Thyroid gland (tissue), 4 donors: ENCODE results near the gene C3orf49. TPM values are rescaled to one million over a fixed set of nuclear protein-coding genes. Genes with fewer than 3 reads are reported as not detected.

ENCODE experiments used
- DNase-seq, 2 donors: peaks; one replicate each; pipeline ENCODE4 v3.0.0-alpha.2; 2019
- H3K27ac ChIP-seq, 3 donors: fragments of 200-600 bp; sonication (generic); 1 replicate in 2 of 3; 2 replicates in 1 of 3; pipeline ENCODE4 v1.5.1; 2016 to 2019; ENCODE audit warnings: mild to moderate bottlenecking in 1 of 3, moderate library complexity in 1 of 3
- H3K27me3 ChIP-seq: fragments of 200-600 bp; sonication (generic); one replicate; pipeline ENCODE4 v1.5.1; 2019
- H3K36me3 ChIP-seq, 2 donors: fragments of 200-600 bp; sonication (generic); one replicate each; pipeline ENCODE4 v1.5.1; 2016 to 2019
- H3K4me1 ChIP-seq, 2 donors: fragments of 200-600 bp; sonication (generic); one replicate each; pipeline ENCODE4 v1.5.1; 2017 to 2019
- H3K4me3 ChIP-seq, 3 donors: fragments of 200-600 bp; sonication (generic); replicated peaks in 1 of 3; 1 replicate in 2 of 3; 2 replicates in 1 of 3; pipeline ENCODE4 v1.5.1; 2016; ENCODE audit warnings: mild to moderate bottlenecking in 1 of 3
- H3K9me3 ChIP-seq: fragments of 200-600 bp; sonication (generic); one replicate; pipeline ENCODE4 v1.5.1; 2017
- CTCF ChIP-seq, 6 experiments: fragments of 200-600 bp in 3 of 6; fragments of 450-650 bp in 3 of 6; sonication (generic) in 3 of 6; IDR thresholded peaks; one replicate each; pipeline ENCODE4 v1.5.1; 2016 to 2019; ENCODE audit warnings: antibody characterized with exemption in 6 of 6, mild to moderate bottlenecking in 2 of 6, inconsistent platforms in 1 of 6, moderate library complexity in 1 of 6
- POLR2A ChIP-seq, 2 donors: fragments of 450-650 bp; IDR thresholded peaks; one replicate each; pipeline ENCODE4 v1.6.1; 2017; ENCODE audit warnings: antibody characterized with exemption in 2 of 2, mild to moderate bottlenecking in 2 of 2, moderate library complexity in 1 of 2
- WGBS, 2 donors: methylation state at CpG; one replicate each; pipeline ENCODE4 v1.1.5; 2017; 5-methylcytosine and 5-hydroxymethylcytosine counted together
- intact Hi-C: fragments of 100-400 bp; cut with DNase I; formaldehyde crosslinking; loops from one replicate; pipeline ENCODE4 v1.15.1; 2023
- total RNA-seq, 4 donors: library from RNA; depleted of rRNA; stranded (reverse); fragments of >200 nt; gene quantifications; one replicate each; pipeline ENCODE4 v1.2.3, GENCODE V29; 2016

Gene C3orf49
- total RNA-seq, 4 donors from 2014 or later, result not detected

GRCh38 chr3:63869940-63870614 is 51.0 kb downstream of the C3orf49 start:
- 89 to 93% methylated on average over 3 of the region's 3 CpGs for whole genome bisulfite sequencing, 2 donors
- DNase-seq, result no peak
- Histone ChIP-seq H3K36me3 (no peaks in the 10 kb centered on the region), H3K27ac (no peak overlapping the region), H3K27me3 (no peaks in the 10 kb centered on the region), H3K4me1 (peaks cover 16 to 21% of the 10 kb centered on the region in 2 donors), H3K9me3 (no peaks in the 10 kb centered on the region), H3K4me3 (no peak overlapping the region)
- intact Hi-C loops, result loop anchor here (10.0 kb wide), 1 partner anchor 45 kb away; the partner anchor contains the start of gene SCAANT1
- no peak for TF ChIP-seq POLR2A (IDR thresholded peaks at IDR 0.05)
- no peak for TF ChIP-seq CTCF (IDR thresholded peaks at IDR 0.05)

GRCh38 chr3:63870615-63871005 is 51.5 kb downstream of the C3orf49 start:
- intact Hi-C loops, result no loop called here
- 55 to 59% methylated on average over 2 of the region's 2 CpGs for WGBS, 2 donors

GRCh38 chr3:63872135-63872924 is 53.2 kb downstream of the C3orf49 start:
- WGBS, 2 donors, result 95 to 98% methylated on average over 2 of the region's 2 CpGs
- Histone ChIP-seq H3K4me1 (peaks cover 19 to 39% of the 10 kb centered on the region in 2 donors), H3K9me3 (no peaks in the 10 kb centered on the region), H3K4me3 (no peak overlapping the region), H3K36me3 (no peaks in the 10 kb centered on the region), H3K27me3 (no peaks in the 10 kb centered on the region), H3K27ac (no peak overlapping the region)
- TF ChIP-seq POLR2A (IDR thresholded peaks at IDR 0.05) (no peak), CTCF (IDR thresholded peaks at IDR 0.05) (no peak)
- intact Hi-C loops, result no loop called here
- no peak for DNase-seq

More at GRCh38 chr3:63870615-63871005, 51.5 kb downstream of the C3orf49 start:
- TF ChIP-seq CTCF (IDR thresholded peaks at IDR 0.05) (no peak), POLR2A (IDR thresholded peaks at IDR 0.05) (no peak)
- H3K9me3 ChIP-seq, result no peaks in the 10 kb centered on the region
- no peak overlapping the region for H3K4me3 ChIP-seq
- DNase-seq, result no peak
- peaks cover 13 to 26% of the 10 kb centered on the region in 2 donors for H3K4me1 ChIP-seq
- peak overlapping the region in 1 of 3 donors; percentile 11 for H3K27ac ChIP-seq
- no peaks in the 10 kb centered on the region for H3K27me3 ChIP-seq
- no peaks in the 10 kb centered on the region for H3K36me3 ChIP-seq

- Histone ChIP-seq H3K4me1 (peaks cover 19 to 38% of the 10 kb centered on the region in 2 donors), H3K27me3 (no peaks in the 10 kb centered on the region), H3K4me3 (no peak overlapping the region), H3K36me3 (no peaks in the 10 kb centered on the region), H3K9me3 (no peaks in the 10 kb centered on the region), H3K27ac (no peak overlapping the region)
- intact Hi-C loops, result no loop called here
- 87 to 96% methylated on average over 3 of the region's 3 CpGs for whole genome bisulfite sequencing, 2 donors
- no peak for DNase-seq
- TF ChIP-seq CTCF (IDR thresholded peaks at IDR 0.05), result no peak
- TF ChIP-seq POLR2A (IDR thresholded peaks at IDR 0.05), result no peak
Measured at GRCh38 chr3:63874769-63875168, 55.7 kb downstream of the C3orf49 start.

- Histone ChIP-seq H3K4me1 (peaks cover 14 to 35% of the 10 kb centered on the region in 2 donors), H3K36me3 (no peaks in the 10 kb centered on the region), H3K9me3 (no peaks in the 10 kb centered on the region), H3K27ac (no peak overlapping the region), H3K27me3 (no peaks in the 10 kb centered on the region), H3K4me3 (no peak overlapping the region)
- WGBS, 2 donors, result 56 to 61% methylated on average over 2 of the region's 2 CpGs
- no peak for TF ChIP-seq POLR2A (IDR thresholded peaks at IDR 0.05)
- TF ChIP-seq CTCF (IDR thresholded peaks at IDR 0.05), result no peak
- DNase-seq, result no peak
- intact Hi-C loops, result no loop called here
Measured at GRCh38 chr3:63875510-63875909, 56.4 kb downstream of the C3orf49 start.
